Rectal smooth muscle tissue (tissue), 1 donor: ENCODE data around the gene PLA2G4D.

Experiments
- H3K27ac ChIP-seq: one replicate; pipeline ENCODE4 v1.7.0; 2013; ENCODE audit warnings: low read depth, low read length, inconsistent platforms
- H3K27me3 ChIP-seq: one replicate; pipeline ENCODE4 v1.7.0; 2013; ENCODE audit warnings: low read length; ENCODE audit not compliant: control insufficient read depth, insufficient read depth
- H3K36me3 ChIP-seq: one replicate; pipeline ENCODE4 v1.7.0; 2013; ENCODE audit warnings: low read length; ENCODE audit not compliant: control insufficient read depth, insufficient read depth
- H3K4me1 ChIP-seq: one replicate; pipeline ENCODE4 v1.7.0; 2013; ENCODE audit warnings: low read length; ENCODE audit not compliant: control insufficient read depth, insufficient read depth
- H3K4me3 ChIP-seq: one replicate; pipeline ENCODE4 v1.7.0; 2013; ENCODE audit warnings: low read length
- H3K9ac ChIP-seq: one replicate; pipeline ENCODE4 v1.7.0; 2013; ENCODE audit warnings: low read length

PLA2G4D gene

DNA sequence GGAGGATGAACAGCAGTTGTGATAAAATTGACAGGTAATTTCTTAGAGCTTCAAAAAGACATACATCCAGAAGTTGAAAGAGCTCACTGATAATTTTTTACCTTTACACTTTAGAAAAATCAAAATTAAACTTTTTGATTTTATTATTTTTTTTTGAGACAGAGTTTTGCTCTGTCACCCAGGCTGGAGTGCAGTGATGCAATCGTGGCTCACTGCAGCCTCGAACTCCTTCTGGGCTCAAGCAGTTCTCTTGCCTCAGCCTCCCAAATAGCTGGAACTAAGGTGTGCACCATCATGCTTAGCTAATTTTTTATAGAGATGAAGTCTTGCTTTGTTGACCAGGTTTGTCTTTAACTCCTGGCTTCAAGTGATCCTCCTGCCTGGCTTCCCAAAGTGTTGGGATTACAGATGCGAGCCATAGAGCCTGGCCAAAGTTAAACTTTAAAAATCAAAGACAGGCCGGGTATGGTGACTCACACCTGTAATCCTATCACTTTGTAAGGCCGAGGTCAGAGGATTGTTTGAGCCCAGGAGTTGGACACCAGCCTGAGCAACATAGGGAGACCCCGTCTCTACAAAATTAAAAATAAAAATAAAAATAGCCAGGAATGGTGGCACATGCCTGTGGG lies 40.4 kb upstream of the PLA2G4D start:
- no peaks in the 10 kb centered on the region for H3K36me3 ChIP-seq
- H3K9ac ChIP-seq = no peak overlapping the region
- H3K4me3 ChIP-seq = no peak overlapping the region
- no peaks in the 10 kb centered on the region for H3K27me3 ChIP-seq
- H3K27ac ChIP-seq = no peak overlapping the region
- H3K4me1 ChIP-seq = no peaks in the 10 kb centered on the region

DNA sequence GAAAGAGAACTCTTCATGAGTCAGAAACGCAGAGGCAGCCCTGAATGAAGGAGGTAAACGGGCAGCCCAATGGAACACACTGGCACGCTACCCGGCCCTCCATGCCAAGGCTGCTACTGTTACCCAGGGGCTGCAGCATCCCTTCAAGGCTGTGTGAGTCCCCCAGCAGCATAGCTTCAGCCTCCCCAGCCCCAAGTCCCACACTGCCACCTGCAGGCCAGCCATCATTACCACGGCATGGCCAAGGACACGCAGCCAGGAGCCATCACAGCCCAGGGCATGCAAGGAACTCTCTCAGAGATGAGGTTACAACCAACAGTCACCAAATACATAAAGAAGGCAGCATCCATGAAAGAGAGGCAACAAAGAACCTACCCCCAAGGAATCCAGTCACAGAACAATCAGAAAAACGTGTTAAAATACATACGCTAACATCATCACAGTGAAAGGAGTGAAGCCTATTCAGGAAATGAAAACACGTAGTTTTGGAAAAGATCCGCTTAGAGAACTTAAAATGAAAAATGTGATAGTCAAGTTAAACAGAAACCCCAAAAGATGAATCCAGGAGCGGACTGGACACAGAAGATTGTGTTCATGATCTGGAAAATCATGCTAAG lies 39.6 kb upstream of the PLA2G4D start:
- H3K9ac ChIP-seq = no peak overlapping the region
- no peaks in the 10 kb centered on the region for H3K27me3 ChIP-seq
- no peak overlapping the region for H3K27ac ChIP-seq
- no peak overlapping the region for H3K4me3 ChIP-seq
- H3K36me3 ChIP-seq = no peaks in the 10 kb centered on the region
- H3K4me1 ChIP-seq = no peaks in the 10 kb centered on the region

DNA sequence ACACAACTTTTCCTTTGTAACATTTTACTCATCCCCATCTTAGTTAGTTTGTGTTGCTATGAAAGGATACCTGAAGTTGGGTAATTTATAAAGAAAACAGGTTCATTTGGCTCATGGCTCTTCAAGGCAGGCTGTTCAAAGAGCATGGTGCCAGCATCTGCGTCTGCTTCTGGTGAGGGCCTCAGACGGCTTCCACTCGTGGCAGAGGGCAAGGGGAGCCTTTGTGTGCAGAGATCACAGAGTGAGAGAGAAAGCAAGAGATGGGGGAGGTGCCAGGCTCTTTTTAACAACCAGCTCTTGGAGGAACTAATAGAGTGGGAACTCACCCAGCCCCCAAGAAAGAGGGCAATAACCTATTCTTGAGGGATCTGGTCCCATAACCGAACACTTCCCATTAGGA lies 39.0 kb upstream of the PLA2G4D start:
- Histone ChIP-seq H3K36me3 (no peaks in the 10 kb centered on the region), H3K4me1 (no peaks in the 10 kb centered on the region), H3K27me3 (no peaks in the 10 kb centered on the region), H3K27ac (no peak overlapping the region), H3K9ac (no peak overlapping the region), H3K4me3 (no peak overlapping the region)

DNA sequence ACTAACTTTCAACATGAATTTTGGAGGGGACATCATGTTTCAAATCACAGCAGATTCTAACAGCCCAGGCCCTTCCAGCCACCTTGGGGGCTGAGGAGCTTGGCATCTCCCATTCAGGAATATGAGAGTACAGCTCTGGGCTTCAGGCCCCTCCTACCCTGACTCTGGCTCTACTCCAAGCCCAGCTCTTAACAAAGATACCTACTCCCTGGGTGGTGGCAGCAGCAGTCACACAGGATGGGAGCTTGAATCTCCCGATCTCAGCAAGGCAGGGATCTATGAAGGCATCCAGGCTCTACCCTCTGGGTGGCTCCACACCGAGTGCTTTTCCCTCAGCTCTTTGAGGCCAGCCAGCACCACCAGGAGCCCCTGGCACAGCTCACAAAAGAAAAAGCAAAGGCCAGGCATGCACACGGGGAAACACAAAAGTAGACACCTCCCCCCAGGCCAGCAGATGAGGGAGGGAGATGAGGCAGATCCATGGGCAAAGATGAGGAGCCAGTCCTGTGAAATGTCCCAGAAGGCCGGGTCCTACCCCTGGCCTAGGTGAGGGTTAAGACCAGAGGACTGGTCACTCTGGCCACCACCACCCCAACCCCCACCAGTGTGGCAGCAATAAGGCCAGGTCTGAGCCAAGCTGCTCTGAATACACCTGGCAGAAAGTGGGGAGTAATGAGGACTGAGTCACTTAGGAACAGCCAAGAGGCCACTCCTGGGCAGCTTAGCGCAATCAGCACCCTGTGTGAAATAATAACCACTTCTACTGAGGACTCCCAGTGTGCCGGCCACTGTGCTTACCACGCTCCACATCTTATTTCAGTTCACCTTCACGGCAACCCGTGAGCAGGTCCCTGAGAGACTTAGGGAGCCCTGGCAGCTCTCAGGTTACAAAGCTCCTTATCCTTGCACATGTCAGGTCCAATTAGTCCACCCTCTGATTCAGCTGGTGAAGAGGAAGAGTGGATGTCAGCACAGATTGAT lies 37.8 kb upstream of the PLA2G4D start:
- Histone ChIP-seq H3K27ac (no peak overlapping the region), H3K9ac (no peak overlapping the region), H3K27me3 (no peaks in the 10 kb centered on the region), H3K4me3 (no peak overlapping the region), H3K36me3 (no peaks in the 10 kb centered on the region), H3K4me1 (no peaks in the 10 kb centered on the region)

DNA sequence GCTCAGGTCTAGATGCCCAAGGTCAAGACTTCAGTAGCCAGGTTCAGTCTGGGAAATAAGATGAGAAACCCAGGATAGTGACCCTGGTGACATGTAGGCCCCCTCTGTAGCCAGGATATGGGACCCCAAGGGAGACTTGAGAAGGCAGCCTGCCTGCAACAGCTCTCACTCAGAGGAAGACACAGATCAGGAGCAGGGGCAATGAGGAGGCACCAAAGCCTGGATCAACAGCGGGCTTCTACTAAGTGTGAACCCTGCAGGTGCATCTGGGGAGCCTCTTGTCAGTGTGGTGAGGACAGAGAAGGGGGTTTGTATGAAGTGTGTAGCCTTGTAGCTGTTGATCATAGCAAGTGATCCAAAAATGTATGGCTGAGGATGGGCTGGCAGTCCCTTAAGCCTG lies 36.6 kb upstream of the PLA2G4D start:
- Histone ChIP-seq H3K27me3 (no peaks in the 10 kb centered on the region), H3K36me3 (no peaks in the 10 kb centered on the region), H3K9ac (no peak overlapping the region), H3K4me1 (no peaks in the 10 kb centered on the region), H3K4me3 (no peak overlapping the region), H3K27ac (no peak overlapping the region)

DNA sequence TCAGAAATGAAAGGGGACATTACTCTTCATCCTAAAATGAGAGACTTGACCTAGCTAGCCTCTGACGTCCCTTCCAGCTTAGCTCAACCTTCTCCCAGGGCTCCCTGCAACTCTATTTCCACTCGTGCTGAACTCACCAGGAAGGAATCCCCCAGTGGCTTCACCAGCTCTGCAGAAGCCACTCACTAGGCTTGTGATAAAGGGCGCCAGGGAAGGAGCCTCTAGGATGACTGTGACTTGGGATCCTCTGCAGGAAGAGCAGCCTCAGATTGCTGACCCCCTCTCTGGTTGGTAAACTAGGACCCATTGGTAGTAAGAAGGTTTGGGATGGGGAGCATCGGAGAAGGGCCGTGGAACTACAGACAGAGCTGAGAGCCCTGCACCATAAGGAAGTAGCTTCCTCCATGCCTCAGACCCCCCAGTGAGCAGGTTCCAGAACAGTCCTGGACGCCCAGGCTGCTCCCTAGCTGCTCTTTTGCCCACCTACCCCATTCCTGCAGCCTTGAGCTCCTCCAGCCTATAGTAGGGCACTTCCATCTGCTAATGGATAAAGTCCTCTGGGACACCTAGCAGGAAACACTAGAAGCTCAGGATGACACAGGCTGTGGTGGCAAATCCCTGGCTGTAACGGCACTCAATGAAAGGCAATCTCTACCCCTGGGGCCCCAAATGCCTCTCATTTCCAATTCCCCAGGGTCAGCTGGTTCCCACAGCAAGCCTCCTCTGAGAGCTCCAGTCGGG lies 36.1 kb upstream of the PLA2G4D start:
- Histone ChIP-seq H3K27ac (no peak overlapping the region), H3K4me3 (no peak overlapping the region), H3K4me1 (no peaks in the 10 kb centered on the region), H3K9ac (no peak overlapping the region), H3K27me3 (no peaks in the 10 kb centered on the region), H3K36me3 (no peaks in the 10 kb centered on the region)

DNA sequence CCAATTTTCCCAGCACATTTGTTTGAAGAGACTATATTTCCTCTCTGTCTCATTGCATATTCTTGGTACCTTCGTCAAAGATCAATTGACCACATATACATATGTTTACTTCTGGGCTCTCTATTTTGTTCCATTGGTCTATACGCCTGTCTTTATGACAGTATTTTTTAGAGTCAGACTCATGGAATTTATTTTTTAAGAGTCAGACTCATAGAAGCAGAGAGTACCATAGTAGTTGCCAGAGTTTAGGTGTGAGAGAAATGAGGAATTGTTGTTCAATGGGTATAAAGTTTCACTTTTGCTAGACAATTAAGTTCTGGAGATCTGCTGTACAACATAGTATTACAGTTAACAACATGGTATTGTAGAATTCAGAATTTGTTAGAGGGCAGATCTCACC lies 35.0 kb upstream of the PLA2G4D start:
- H3K4me3 ChIP-seq = no peak overlapping the region
- no peaks in the 10 kb centered on the region for H3K36me3 ChIP-seq
- no peaks in the 10 kb centered on the region for H3K4me1 ChIP-seq
- H3K27ac ChIP-seq = no peak overlapping the region
- H3K9ac ChIP-seq = no peak overlapping the region
- H3K27me3 ChIP-seq = no peaks in the 10 kb centered on the region

DNA sequence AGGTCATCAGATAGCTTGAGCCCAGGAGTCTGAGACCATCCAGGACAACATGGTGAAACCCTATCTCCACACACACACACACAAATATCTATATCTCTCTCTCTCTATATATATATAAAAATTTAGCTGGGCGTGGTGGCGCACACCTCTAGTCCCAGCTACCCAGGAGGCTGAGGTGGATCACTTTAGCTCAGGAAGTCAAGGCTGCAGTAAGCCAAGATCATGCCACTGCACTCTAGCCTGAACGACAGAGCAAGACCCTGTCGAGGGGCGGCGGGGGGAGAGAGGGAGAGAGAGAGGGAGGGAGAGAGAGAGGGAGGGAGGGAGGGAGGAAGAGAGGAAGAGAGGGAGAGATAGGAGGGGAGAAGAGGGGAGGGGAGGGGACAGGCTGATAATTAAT lies 34.1 kb upstream of the PLA2G4D start:
- Histone ChIP-seq H3K4me3 (no peak overlapping the region), H3K27me3 (no peaks in the 10 kb centered on the region), H3K4me1 (no peaks in the 10 kb centered on the region), H3K9ac (no peak overlapping the region), H3K36me3 (no peaks in the 10 kb centered on the region), H3K27ac (no peak overlapping the region)

DNA sequence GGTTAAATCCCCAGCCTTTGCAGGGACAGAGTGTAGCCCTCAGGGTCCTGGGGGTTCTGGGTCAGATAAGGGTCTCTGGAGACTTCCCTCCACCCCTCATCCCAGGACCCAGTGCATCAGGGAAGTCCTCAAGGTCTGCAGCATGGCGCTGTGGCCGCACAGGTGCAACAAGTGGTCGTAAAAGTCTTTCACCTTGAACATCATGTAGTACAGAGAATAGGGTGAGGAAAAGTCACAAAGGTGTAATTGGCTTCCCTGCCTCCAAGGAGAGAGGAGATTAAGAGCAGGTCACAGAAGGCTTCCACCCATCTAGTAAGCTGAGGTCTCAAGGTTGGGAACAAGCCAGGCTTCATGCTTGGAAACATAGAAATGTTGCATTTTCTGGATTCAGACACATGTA lies 29.2 kb upstream of the PLA2G4D start:
- no peak overlapping the region for H3K4me3 ChIP-seq
- no peaks in the 10 kb centered on the region for H3K4me1 ChIP-seq
- no peaks in the 10 kb centered on the region for H3K36me3 ChIP-seq

DNA sequence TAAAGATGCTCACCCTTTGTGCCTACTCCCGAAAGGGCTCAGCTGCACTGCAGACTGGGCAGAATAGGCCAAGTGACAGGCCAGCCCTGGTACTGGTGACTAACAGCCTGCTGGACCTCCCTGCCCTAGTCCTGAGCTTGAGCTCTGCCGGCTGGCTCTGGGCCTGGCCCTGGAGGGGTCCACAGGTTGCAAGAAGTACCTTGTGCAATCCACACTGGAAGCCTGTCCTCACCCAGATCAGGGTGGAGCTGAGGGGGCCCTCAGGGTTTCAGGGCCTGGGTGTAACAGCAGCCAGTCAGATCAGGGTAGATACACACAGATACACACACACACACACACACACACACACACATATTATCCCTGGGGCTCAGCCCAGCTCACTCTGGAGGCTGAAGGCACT lies 27.3 kb upstream of the PLA2G4D start:
- no peak overlapping the region for H3K9ac ChIP-seq
- H3K27ac ChIP-seq = no peak overlapping the region
- no peak overlapping the region for H3K4me3 ChIP-seq
- H3K27me3 ChIP-seq = no peaks in the 10 kb centered on the region
- no peaks in the 10 kb centered on the region for H3K4me1 ChIP-seq
- H3K36me3 ChIP-seq = no peaks in the 10 kb centered on the region

More for the DNA sequence above, 29.2 kb upstream of the PLA2G4D start:
- Histone ChIP-seq H3K27ac (no peak overlapping the region), H3K27me3 (no peaks in the 10 kb centered on the region), H3K9ac (no peak overlapping the region)

DNA sequence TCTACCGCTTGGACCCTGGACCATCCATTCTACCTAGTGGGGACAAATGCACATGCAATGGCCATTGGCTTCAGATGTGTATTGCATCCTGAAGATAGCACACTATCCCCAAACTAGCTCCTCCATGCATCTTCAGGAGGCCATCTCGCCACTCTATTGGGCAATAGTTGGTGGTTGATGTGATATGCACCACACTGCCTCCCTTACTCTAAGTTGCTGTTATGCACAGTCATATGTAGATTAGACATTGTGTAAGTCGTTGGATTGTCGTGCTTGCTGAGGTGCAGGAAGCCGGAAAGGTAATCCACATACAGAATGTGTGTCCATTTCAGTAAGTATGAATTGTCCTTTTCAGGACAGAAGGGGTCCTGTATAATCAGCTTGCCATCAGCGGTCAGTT lies 26.7 kb upstream of the PLA2G4D start:
- no peaks in the 10 kb centered on the region for H3K4me1 ChIP-seq
- no peak overlapping the region for H3K4me3 ChIP-seq
- H3K27ac ChIP-seq = no peak overlapping the region
- H3K36me3 ChIP-seq = no peaks in the 10 kb centered on the region
- H3K9ac ChIP-seq = no peak overlapping the region
- H3K27me3 ChIP-seq = no peaks in the 10 kb centered on the region

DNA sequence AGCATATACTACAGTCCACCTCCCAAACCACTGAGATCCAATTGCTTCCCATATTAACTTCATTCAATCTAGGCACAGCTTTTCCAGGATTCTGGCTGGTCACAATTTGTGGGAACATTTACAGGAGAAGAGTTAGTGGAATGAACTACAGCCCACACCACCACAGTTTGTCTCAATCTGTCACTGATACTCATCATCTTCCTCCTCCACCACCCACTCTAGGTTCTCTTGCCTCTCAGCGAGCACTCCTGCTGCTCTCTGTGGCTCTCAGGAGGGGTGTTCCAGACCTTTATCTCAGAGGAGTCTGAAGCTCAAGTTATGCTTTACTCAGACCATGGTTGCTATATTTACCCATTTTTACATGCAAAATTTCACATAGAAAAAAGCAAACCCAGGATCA lies 25.9 kb upstream of the PLA2G4D start:
- H3K9ac ChIP-seq = no peak overlapping the region
- H3K4me1 ChIP-seq = no peaks in the 10 kb centered on the region
- no peaks in the 10 kb centered on the region for H3K36me3 ChIP-seq
- H3K27ac ChIP-seq = no peak overlapping the region
- H3K4me3 ChIP-seq = no peak overlapping the region
- H3K27me3 ChIP-seq = no peaks in the 10 kb centered on the region
